Prostate gland (tissue), 2 donors: Measurements from ENCODE around the gene DNAH10. TPM values are rescaled to one million over a fixed set of nuclear protein-coding genes. Genes with fewer than 3 reads are reported as not detected.

Source experiments
- DNase-seq: peaks from one replicate; pipeline ENCODE4 v3.0.0-alpha.2; 2019; ENCODE audit warnings: low spot score
- H3K27ac ChIP-seq, 2 donors: fragments of 200-600 bp; sonication (generic); 2 replicates each; pipeline ENCODE4 v1.5.1; 2017 to 2019
- H3K27me3 ChIP-seq: fragments of 200-600 bp; sonication (generic); replicated peaks from 2 replicates; pipeline ENCODE4 v1.5.1; 2019; ENCODE audit not compliant: insufficient read depth
- H3K36me3 ChIP-seq, 2 donors: fragments of 200-600 bp; sonication (generic); 1 replicate in 1 of 2; 2 replicates in 1 of 2; pipeline versions ENCODE4 v1.5.1 to v1.8.1; 2017 to 2019
- H3K4me1 ChIP-seq: fragments of 200-600 bp; sonication (generic); replicated peaks from 2 replicates; pipeline ENCODE4 v1.5.1; 2019
- H3K4me3 ChIP-seq, 2 donors: fragments of 200-600 bp; sonication (generic); 2 replicates each; pipeline ENCODE4 v1.5.1; 2017 to 2019
- H3K9me3 ChIP-seq: fragments of 200-600 bp; sonication (generic); 2 replicates; pipeline ENCODE4 v1.5.1; 2017
- CTCF ChIP-seq, 4 experiments: fragments of 200-600 bp in 2 of 4; fragments of 450-650 bp in 2 of 4; sonication (generic) in 2 of 4; IDR thresholded peaks; 1 replicate in 3 of 4; 2 replicates in 1 of 4; pipeline ENCODE4 v1.5.1; 2016 to 2019; ENCODE audit warnings: antibody characterized with exemption in 4 of 4, mild to moderate bottlenecking in 2 of 4, moderate library complexity in 2 of 4
- POLR2A ChIP-seq: fragments of 450-650 bp; IDR thresholded peaks from one replicate; pipeline ENCODE4 v1.6.1; 2016; ENCODE audit warnings: antibody characterized with exemption, mild to moderate bottlenecking
- POLR2AphosphoS5 ChIP-seq: sonication (generic); formaldehyde crosslinking; IDR thresholded peaks from one replicate; pipeline ENCODE4 v1.6.1; 2017; ENCODE audit warnings: antibody characterized with exemption
- WGBS: methylation state at CpG from one replicate; pipeline ENCODE4 v1.1.5; 2018; 5-methylcytosine and 5-hydroxymethylcytosine counted together
- intact Hi-C: fragments of 100-400 bp; cut with DNase I; formaldehyde crosslinking; loops from one replicate; pipeline ENCODE4 v1.14.2; 2022
- total RNA-seq, 2 donors: library from RNA; depleted of rRNA; stranded (reverse); fragments of >200 nt; gene quantifications; one replicate each; pipeline ENCODE4 v1.1.0, GENCODE V29; 2016

DNAH10 gene
- total RNA-seq, 2 donors from 2014 or later: 0.68 to 7.9 TPM

- H3K36me3 ChIP-seq: no peaks in the 10 kb centered on the region
These were observed 84.9 kb downstream of the DNAH10 start for GRCh38 chr12:123847019-123847418.

GRCh38 chr12:123847876-123848275, 85.8 kb downstream of the DNAH10 start:
- 96% methylated on average over 8 of the region's 8 CpGs for WGBS
- no peak for DNase-seq
- H3K9me3 ChIP-seq: no peaks in the 10 kb centered on the region
- H3K27ac ChIP-seq: no peak overlapping the region
- H3K36me3 ChIP-seq: no peaks in the 10 kb centered on the region
- H3K27me3 ChIP-seq: no peaks in the 10 kb centered on the region
- intact Hi-C loops: no loop called here
- no peaks in the 10 kb centered on the region for H3K4me1 ChIP-seq
- H3K4me3 ChIP-seq: no peak overlapping the region
- TF ChIP-seq POLR2AphosphoS5: no peak
- no peak for TF ChIP-seq CTCF (IDR thresholded peaks at IDR 0.05)
- TF ChIP-seq POLR2A: no peak

More at GRCh38 chr12:123847019-123847418, 84.9 kb downstream of the DNAH10 start:
- no peak overlapping the region for H3K4me3 ChIP-seq
- no peaks in the 10 kb centered on the region for H3K9me3 ChIP-seq
- no peaks in the 10 kb centered on the region for H3K27me3 ChIP-seq
- 95% methylated on average over 2 of the region's 2 CpGs for WGBS
- H3K27ac ChIP-seq: no peak overlapping the region
- TF ChIP-seq POLR2AphosphoS5: no peak
- TF ChIP-seq CTCF (IDR thresholded peaks at IDR 0.05): no peak
- TF ChIP-seq POLR2A: no peak
- intact Hi-C loops: no loop called here
- DNase-seq: no peak
- H3K4me1 ChIP-seq: no peaks in the 10 kb centered on the region

- Histone ChIP-seq H3K9me3 (no peaks in the 10 kb centered on the region), H3K4me1 (no peaks in the 10 kb centered on the region), H3K27me3 (no peaks in the 10 kb centered on the region), H3K4me3 (no peak overlapping the region), H3K27ac (no peak overlapping the region), H3K36me3 (no peaks in the 10 kb centered on the region)
- TF ChIP-seq POLR2AphosphoS5 (no peak), POLR2A (no peak)
- DNase-seq: no peak
- intact Hi-C loops: no loop called here
- WGBS: 75% methylated on average over 3 of the region's 3 CpGs
These were observed 87.4 kb downstream of the DNAH10 start for GRCh38 chr12:123849517-123849916.

GRCh38 chr12:123850246-123851134, 88.4 kb downstream of the DNAH10 start:
- intact Hi-C loops: no loop called here
- 92% methylated on average over 34 of the region's 34 CpGs for WGBS

More at GRCh38 chr12:123850246-123851134, 88.4 kb downstream of the DNAH10 start:
- no peaks in the 10 kb centered on the region for H3K27me3 ChIP-seq
- no peak overlapping the region for H3K27ac ChIP-seq
- H3K9me3 ChIP-seq: no peaks in the 10 kb centered on the region
- no peak for DNase-seq
- TF ChIP-seq CTCF (IDR thresholded peaks at IDR 0.05): no peak
- no peak for TF ChIP-seq POLR2AphosphoS5
- TF ChIP-seq POLR2A: no peak
- H3K36me3 ChIP-seq: no peaks in the 10 kb centered on the region
- no peaks in the 10 kb centered on the region for H3K4me1 ChIP-seq
- H3K4me3 ChIP-seq: no peak overlapping the region
